Right atrium auricular region (tissue), 2 donors: ENCODE data around the gene CCDC187. TPM values are rescaled to one million over a fixed set of nuclear protein-coding genes. Genes with fewer than 3 reads are reported as not detected.
A peak's percentile ranks its signal among the peaks of the same experiment; 100 is the strongest.

Experiments
- DNase-seq: peaks from one replicate; pipeline ENCODE4 v3.0.0-alpha.2; 2019; ENCODE audit warnings: low spot score
- H3K27ac ChIP-seq, 2 donors: fragments of 200-600 bp; sonication (generic); 1 replicate in 1 of 2; 2 replicates in 1 of 2; pipeline ENCODE4 v1.5.1; 2016 to 2019
- H3K27me3 ChIP-seq, 2 donors: fragments of 200-600 bp; sonication (generic); one replicate each; pipeline versions ENCODE4 v1.5.1 to v1.6.0; 2017 to 2019
- H3K36me3 ChIP-seq: fragments of 200-600 bp; sonication (generic); one replicate; pipeline ENCODE4 v1.5.1; 2016
- H3K4me1 ChIP-seq, 2 donors: fragments of 200-600 bp; sonication (generic); one replicate each; pipeline versions ENCODE4 v1.5.1 to v1.6.0; 2017 to 2019
- H3K4me3 ChIP-seq, 2 donors: fragments of 200-600 bp; sonication (generic); 1 replicate in 1 of 2; 2 replicates in 1 of 2; pipeline ENCODE4 v1.5.1; 2017 to 2019; ENCODE audit warnings: mild to moderate bottlenecking in 1 of 2, moderate library complexity in 1 of 2
- H3K9me3 ChIP-seq, 2 donors: fragments of 200-600 bp; sonication (generic); one replicate each; pipeline ENCODE4 v1.5.1; 2019
- CTCF ChIP-seq, 2 donors: fragments of 200-600 bp; sonication (generic); IDR thresholded peaks; one replicate each; pipeline ENCODE4 v1.5.1; 2019; ENCODE audit warnings: antibody characterized with exemption in 2 of 2
- total RNA-seq, 2 donors: library from RNA; depleted of rRNA; stranded (reverse); fragments of >200 nt; gene quantifications; one replicate each; pipeline ENCODE4 v1.1.0, GENCODE V29; 2016

CCDC187 gene
- total RNA-seq, 2 donors from 2014 or later, result not detected

GRCh38 chr9:136333486-136333885, 29.6 kb upstream of the CCDC187 start:
- no peaks in the 10 kb centered on the region for H3K9me3 ChIP-seq
- DNase-seq, result no peak
- H3K4me3 ChIP-seq, result no peak overlapping the region
- no peak overlapping the region for H3K27ac ChIP-seq
- peaks cover 23% of the 10 kb centered on the region for H3K36me3 ChIP-seq
- TF ChIP-seq CTCF (IDR thresholded peaks at IDR 0.05), result no peak
- H3K4me1 ChIP-seq, result peaks cover 0 to 30% of the 10 kb centered on the region in 2 donors
- H3K27me3 ChIP-seq, result no peaks in the 10 kb centered on the region

- no peak for DNase-seq
- Histone ChIP-seq H3K9me3 (no peaks in the 10 kb centered on the region), H3K4me3 (no peak overlapping the region), H3K27ac (no peak overlapping the region), H3K27me3 (no peaks in the 10 kb centered on the region), H3K36me3 (peaks cover 20% of the 10 kb centered on the region), H3K4me1 (peaks cover 0 to 34% of the 10 kb centered on the region in 2 donors)
- TF ChIP-seq CTCF (IDR thresholded peaks at IDR 0.05), result no peak
Observed at GRCh38 chr9:136333045-136333444, 29.2 kb upstream of the CCDC187 start.

GRCh38 chr9:136332482-136332983, 28.6 kb upstream of the CCDC187 start:
- no peak for TF ChIP-seq CTCF (IDR thresholded peaks at IDR 0.05)
- Histone ChIP-seq H3K4me3 (no peak overlapping the region), H3K4me1 (peaks cover 0 to 38% of the 10 kb centered on the region in 2 donors), H3K36me3 (peaks cover 19% of the 10 kb centered on the region), H3K27me3 (no peaks in the 10 kb centered on the region), H3K9me3 (no peaks in the 10 kb centered on the region), H3K27ac (no peak overlapping the region)
- DNase-seq, result no peak

GRCh38 chr9:136331556-136332481, 27.9 kb upstream of the CCDC187 start:
- no peak for TF ChIP-seq CTCF (IDR thresholded peaks at IDR 0.05)
- DNase-seq, result no peak
- Histone ChIP-seq H3K4me1 (peaks cover 0 to 40% of the 10 kb centered on the region in 2 donors), H3K27ac (peak overlapping the region; percentile 88 to 97), H3K9me3 (no peaks in the 10 kb centered on the region), H3K27me3 (no peaks in the 10 kb centered on the region), H3K36me3 (peaks cover 12% of the 10 kb centered on the region), H3K4me3 (no peak overlapping the region)

GRCh38 chr9:136331030-136331429, 27.1 kb upstream of the CCDC187 start:
- Histone ChIP-seq H3K4me1 (peaks cover 0 to 43% of the 10 kb centered on the region in 2 donors), H3K27ac (peak overlapping the region; percentile 88 to 97), H3K36me3 (peaks cover 5% of the 10 kb centered on the region), H3K4me3 (no peak overlapping the region), H3K27me3 (no peaks in the 10 kb centered on the region), H3K9me3 (no peaks in the 10 kb centered on the region)
- no peak for DNase-seq
- TF ChIP-seq CTCF (IDR thresholded peaks at IDR 0.05), result no peak
